Erythroblast (primary cell): ENCODE results near the gene TRPM4.

Experiments used
- GATA1 ChIP-seq: IDR thresholded peaks from 2 replicates; pipeline ENCODE4 v1.6.1; 2011; ENCODE audit warnings: low read depth, mild to moderate bottlenecking, control low read depth, low read length, moderate library complexity
- POLR2A ChIP-seq: IDR thresholded peaks from 2 replicates; pipeline ENCODE4 v1.6.1; 2011; ENCODE audit warnings: mild to moderate bottlenecking, low read length

DNA sequence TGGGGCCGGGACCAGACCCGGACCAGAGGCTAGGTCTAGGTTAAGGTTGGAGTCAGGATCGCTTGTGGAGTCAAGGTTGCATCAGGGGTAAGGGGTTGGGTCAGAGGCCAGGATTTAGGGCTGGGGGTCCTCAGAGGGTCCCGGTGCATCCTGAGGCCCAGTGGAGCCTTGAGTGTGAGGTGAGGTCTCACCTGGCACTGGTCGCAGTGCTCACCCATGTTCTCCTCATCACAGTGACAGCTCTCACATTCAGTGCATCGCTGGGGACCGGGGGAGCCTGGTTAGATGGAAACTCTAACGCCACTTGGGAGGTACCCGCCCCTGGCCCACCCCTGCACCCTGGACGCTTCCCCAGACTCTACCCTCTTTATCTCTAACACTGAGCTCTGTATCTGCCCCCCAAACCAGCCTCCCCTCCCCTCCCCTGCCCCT is 5.5 kb upstream of the TRPM4 start:
- TF ChIP-seq POLR2A (no peak), GATA1 (no peak)
